GM12865 (cell line): ENCODE measurements around the gene ATIC.
"Not testable (repeated sequence)": the region's sequence is repeated elsewhere in the genome, so short reads cannot be mapped to it uniquely, and the experiment has no call there.

Experiments
- DNase-seq: peaks from one replicate; pipeline ENCODE4 v3.0.0; 2010; ENCODE audit warnings: low read depth
- H3K4me3 ChIP-seq: 2 replicates; pipeline ENCODE4 v1.5.1; 2011; ENCODE audit warnings: mild to moderate bottlenecking, low read depth, low read length, control low read depth
- CTCF ChIP-seq: IDR thresholded peaks from 2 replicates; pipeline ENCODE4 v1.5.1; 2011; ENCODE audit warnings: low read length, control low read depth, low read depth, inconsistent platforms; ENCODE audit not compliant: insufficient read depth; ENCODE audit errors: missing control alignments

ATIC gene

GRCh38 chr2:215359576-215359922 lies 47.7 kb downstream of the ATIC start:
- TF ChIP-seq CTCF = no peak
- H3K4me3 ChIP-seq = no peak overlapping the region
- DNase-seq = no peak

- not testable (repeated sequence) for H3K4me3 ChIP-seq, DNase-seq
Observed at GRCh38 chr2:215360059-215360458, 48.2 kb downstream of the ATIC start.

GRCh38 chr2:215360596-215360995 lies 48.7 kb downstream of the ATIC start:
- no peak overlapping the region for H3K4me3 ChIP-seq
- TF ChIP-seq CTCF = no peak
- no peak for DNase-seq

GRCh38 chr2:215361211-215361875 lies 49.5 kb downstream of the ATIC start:
- no peak for TF ChIP-seq CTCF
- H3K4me3 ChIP-seq = no peak overlapping the region
- DNase-seq = no peak

GRCh38 chr2:215361876-215362561 lies 50.2 kb downstream of the ATIC start:
- H3K4me3 ChIP-seq = no peak overlapping the region
- no peak for TF ChIP-seq CTCF
- DNase-seq = no peak

- TF ChIP-seq CTCF = no peak
Observed at GRCh38 chr2:215362562-215362904, 50.7 kb downstream of the ATIC start.

GRCh38 chr2:215363039-215363438 lies 51.2 kb downstream of the ATIC start:
- no peak overlapping the region for H3K4me3 ChIP-seq
- no peak for TF ChIP-seq CTCF
- no peak for DNase-seq

More at GRCh38 chr2:215362562-215362904, 50.7 kb downstream of the ATIC start:
- DNase-seq = no peak
- H3K4me3 ChIP-seq = no peak overlapping the region
